Liver (tissue), 9 donors: ENCODE results near the gene BACH2. TPM values are rescaled to one million over a fixed set of nuclear protein-coding genes. Genes with fewer than 3 reads are reported as not detected.
A peak's percentile ranks its signal among the peaks of the same experiment; 100 is the strongest.

Source experiments
- DNase-seq: peaks from one replicate; pipeline ENCODE4 v3.0.0-alpha.2; 2017; ENCODE audit warnings: low spot score
- H3K27ac ChIP-seq, 2 donors: one replicate each; pipeline ENCODE4 v1.7.0; 2013; ENCODE audit warnings: inconsistent platforms in 2 of 2, low read length in 2 of 2, control low read depth in 1 of 2, low read depth in 1 of 2, mild to moderate bottlenecking in 1 of 2
- H3K27me3 ChIP-seq, 4 donors: one replicate each; pipeline versions ENCODE4 v1.6.1 to v1.7.0; 2013; ENCODE audit warnings: low read length in 3 of 4, inconsistent platforms in 1 of 4, mild to moderate bottlenecking in 1 of 4, moderate library complexity in 1 of 4; ENCODE audit not compliant: control insufficient read depth in 4 of 4, insufficient read depth in 4 of 4
- H3K36me3 ChIP-seq, 4 donors: one replicate each; pipeline versions ENCODE4 v1.6.1 to v1.7.0; 2013; ENCODE audit warnings: low read length in 3 of 4, mild to moderate bottlenecking in 3 of 4, low read depth in 1 of 4, moderate library complexity in 1 of 4; ENCODE audit not compliant: control insufficient read depth in 4 of 4, insufficient read depth in 3 of 4
- H3K4me1 ChIP-seq, 4 donors: one replicate each; pipeline versions ENCODE4 v1.6.1 to v1.7.0; 2013; ENCODE audit warnings: low read length in 3 of 4, mild to moderate bottlenecking in 3 of 4, moderate library complexity in 1 of 4; ENCODE audit not compliant: control insufficient read depth in 4 of 4, insufficient read depth in 4 of 4
- H3K4me3 ChIP-seq, 3 donors: one replicate each; pipeline versions ENCODE4 v1.6.1 to v1.7.0; 2013; ENCODE audit warnings: low read length in 3 of 3, control low read depth in 1 of 3, low read depth in 1 of 3, mild to moderate bottlenecking in 1 of 3
- H3K9ac ChIP-seq, 2 donors: one replicate each; pipeline ENCODE4 v1.7.0; 2013; ENCODE audit warnings: low read length in 2 of 2, mild to moderate bottlenecking in 2 of 2, moderate library complexity in 2 of 2, control low read depth in 1 of 2, low read depth in 1 of 2
- H3K9me3 ChIP-seq, 4 donors: one replicate each; pipeline versions ENCODE4 v1.6.1 to v1.7.0; 2013; ENCODE audit warnings: low read length in 3 of 4; ENCODE audit not compliant: control insufficient read depth in 4 of 4
- CTCF ChIP-seq: fragments of 150-350 bp; IDR thresholded peaks from 2 replicates; pipeline ENCODE4 v1.5.1; 2017; ENCODE audit warnings: improper control_type of control experiment, low read depth, low read length; ENCODE audit not compliant: missing input control
- EGR1 ChIP-seq, 2 donors: IDR thresholded peaks; 2 replicates each; pipeline ENCODE4 v1.6.1; 2016 to 2018; ENCODE audit warnings: antibody characterized with exemption in 2 of 2, low read depth in 2 of 2
- FOXA1 ChIP-seq: IDR thresholded peaks from 2 replicates; pipeline ENCODE4 v1.6.1; 2016; ENCODE audit warnings: antibody characterized with exemption
- FOXA2 ChIP-seq: IDR thresholded peaks from 2 replicates; pipeline ENCODE4 v1.6.1; 2016; ENCODE audit warnings: antibody characterized with exemption
- GABPA ChIP-seq, 2 donors: IDR thresholded peaks in 1 of 2; conservative IDR thresholded peaks in 1 of 2; 2 replicates each; pipeline ENCODE4 v1.6.1; 2016; ENCODE audit warnings: antibody characterized with exemption in 2 of 2, mild to moderate bottlenecking in 1 of 2, moderate library complexity in 1 of 2
- HNF4A ChIP-seq, 2 donors: conservative IDR thresholded peaks; 2 replicates each; pipeline ENCODE4 v1.6.1; 2016; ENCODE audit warnings: antibody characterized with exemption in 2 of 2, mild to moderate bottlenecking in 2 of 2
- HNF4G ChIP-seq: IDR thresholded peaks from 2 replicates; pipeline ENCODE4 v1.6.1; 2016; ENCODE audit warnings: antibody characterized with exemption
- JUND ChIP-seq, 2 donors: IDR thresholded peaks; 2 replicates each; pipeline ENCODE4 v1.6.1; 2016; ENCODE audit warnings: antibody characterized with exemption in 2 of 2
- MAX ChIP-seq: IDR thresholded peaks from 2 replicates; pipeline ENCODE4 v1.6.1; 2016; ENCODE audit warnings: antibody characterized with exemption
- NR2F2 ChIP-seq: IDR thresholded peaks from 2 replicates; pipeline ENCODE4 v1.6.1; 2016; ENCODE audit warnings: antibody characterized with exemption
- RAD21 ChIP-seq, 2 donors: IDR thresholded peaks; 2 replicates each; pipeline ENCODE4 v1.6.1; 2016; ENCODE audit warnings: antibody characterized with exemption in 2 of 2, mild to moderate bottlenecking in 2 of 2
- REST ChIP-seq: IDR thresholded peaks from 2 replicates; pipeline ENCODE4 v1.6.1; 2016; ENCODE audit warnings: antibody characterized with exemption, mild to moderate bottlenecking
- RXRA ChIP-seq, 2 donors: IDR thresholded peaks; 2 replicates each; pipeline ENCODE4 v1.6.1; 2017 to 2018; ENCODE audit warnings: antibody characterized with exemption in 2 of 2, mild to moderate bottlenecking in 1 of 2
- SP1 ChIP-seq: IDR thresholded peaks from 2 replicates; pipeline ENCODE4 v1.6.1; 2018; ENCODE audit warnings: antibody characterized with exemption, mild to moderate bottlenecking
- WGBS: extraction: QIAGEN DNeasy Blood & Tissue Kit; methylation state at CpG from one replicate; pipeline ENCODE4 v1.1.7; 2013; 5-methylcytosine and 5-hydroxymethylcytosine counted together
- polyA plus RNA-seq, 2 donors: library from polyadenylated mRNA; stranded (reverse) in 1 of 2; unstranded in 1 of 2; fragments of 200-250 nt in 1 of 2; fragments of >200 nt in 1 of 2; fragmentation: Nextera tagmentation in 1 of 2; extraction: Ambion mirVana in 1 of 2; gene quantifications; one replicate each; pipeline versions ENCODE4 v1.2.1 to v1.2.3, GENCODE V29; 2013 to 2015
- total RNA-seq, 2 donors: library from RNA; depleted of rRNA; stranded (reverse); fragments of >200 nt; gene quantifications; one replicate each; pipeline ENCODE4 v1.2.3, GENCODE V29; 2014
- donor health status: healthy.
- donor health status: healthy.
- donor health status: healthy.
- donor health status: healthy.
- donor health status: healthy.

BACH2 gene
- total and polyA plus RNA-seq, 4 donors, result 1.9 to 3.7 (median 1.9) TPM

GRCh38 chr6:90179190-90180169 lies 117.2 kb downstream of the BACH2 start:
- no peak for DNase-seq
- Histone ChIP-seq H3K4me1 (peaks cover 0 to 14% (median 8%) of the 10 kb centered on the region in 4 donors), H3K27me3 (no peaks in the 10 kb centered on the region), H3K36me3 (no peaks in the 10 kb centered on the region), H3K9me3 (no peaks in the 10 kb centered on the region), H3K9ac (no peak overlapping the region), H3K27ac (no peak overlapping the region), H3K4me3 (no peak overlapping the region)
- TF ChIP-seq HNF4A (conservative IDR thresholded peaks at IDR 0.05) (no peak), CTCF (peak; percentile 18), FOXA2 (no peak), RAD21 (IDR thresholded peaks at IDR 0.05) (peak; percentile 33 to 62)
- WGBS, result 97% methylated on average over 1 of the region's 1 CpG

GRCh38 chr6:90178384-90178855 lies 118.2 kb downstream of the BACH2 start:
- Histone ChIP-seq H3K27me3 (no peaks in the 10 kb centered on the region), H3K36me3 (no peaks in the 10 kb centered on the region), H3K4me1 (peaks cover 0 to 3% (median under 1%) of the 10 kb centered on the region in 4 donors), H3K9ac (no peak overlapping the region), H3K27ac (no peak overlapping the region), H3K4me3 (no peak overlapping the region), H3K9me3 (no peaks in the 10 kb centered on the region)
- 82% methylated on average over 4 of the region's 4 CpGs for WGBS
- DNase-seq, result no peak
- TF ChIP-seq CTCF, result no peak
- no peak for TF ChIP-seq GABPA (IDR thresholded peaks at IDR 0.05 in 1 of 2, conservative IDR thresholded peaks at IDR 0.05 in 1 of 2)
- no peak for TF ChIP-seq HNF4G
- no peak for TF ChIP-seq EGR1 (IDR thresholded peaks at IDR 0.05; ENCODE audit: low read depth in 2 of 2)
- TF ChIP-seq FOXA1, result no peak
- no peak for TF ChIP-seq SP1
- TF ChIP-seq HNF4A (conservative IDR thresholded peaks at IDR 0.05), result no peak
- no peak for TF ChIP-seq REST
- no peak for TF ChIP-seq NR2F2
- no peak for TF ChIP-seq JUND (IDR thresholded peaks at IDR 0.05)
- no peak for TF ChIP-seq RXRA (IDR thresholded peaks at IDR 0.05)
- no peak for TF ChIP-seq MAX
